Peyer's patch (tissue), 4 donors: ENCODE results near the gene EPB41L5.

Source experiments
- POLR2A ChIP-seq, 2 donors: fragments of 450-650 bp; IDR thresholded peaks; one replicate each; pipeline ENCODE4 v1.5.1; 2017; ENCODE audit warnings: antibody characterized with exemption in 2 of 2, mild to moderate bottlenecking in 2 of 2, moderate library complexity in 2 of 2
- TF ChIP-seq, protein P1 (sequence below), 6 experiments: fragments of 450-650 bp in 4 of 6; fragments of 200-600 bp in 2 of 6; sonication (generic) in 1 of 6; IDR thresholded peaks; one replicate each; pipeline ENCODE4 v1.5.1; 2017 to 2019; ENCODE audit warnings: antibody characterized with exemption in 6 of 6, mild to moderate bottlenecking in 3 of 6, moderate library complexity in 1 of 6

DNA sequence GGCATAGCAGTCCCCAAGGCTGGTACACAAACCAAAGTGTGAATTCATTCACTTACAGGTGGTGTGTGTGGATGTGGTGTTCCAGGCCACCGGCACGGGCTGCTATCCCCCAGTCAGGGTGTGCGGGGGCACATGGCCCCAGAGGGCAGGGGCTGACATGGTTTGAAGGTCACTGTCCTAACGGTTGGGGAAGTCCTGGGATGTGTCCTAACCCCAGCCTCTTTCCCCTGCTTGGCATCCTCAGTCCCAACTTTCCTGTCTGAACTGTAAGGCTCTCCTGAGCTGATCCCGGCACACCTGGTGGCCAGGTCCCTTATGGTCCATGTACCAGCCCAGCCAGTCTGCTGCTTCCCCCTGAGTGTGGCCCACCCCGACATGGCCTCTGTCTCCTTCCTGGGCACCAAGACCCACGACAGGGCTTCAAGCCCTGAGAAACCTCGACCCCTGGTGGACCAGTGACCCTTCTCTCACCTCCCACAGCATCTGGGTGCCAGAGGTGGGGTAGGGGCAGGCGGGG is 212.7 kb downstream of the EPB41L5 start:
- TF ChIP-seq, protein P1, sequence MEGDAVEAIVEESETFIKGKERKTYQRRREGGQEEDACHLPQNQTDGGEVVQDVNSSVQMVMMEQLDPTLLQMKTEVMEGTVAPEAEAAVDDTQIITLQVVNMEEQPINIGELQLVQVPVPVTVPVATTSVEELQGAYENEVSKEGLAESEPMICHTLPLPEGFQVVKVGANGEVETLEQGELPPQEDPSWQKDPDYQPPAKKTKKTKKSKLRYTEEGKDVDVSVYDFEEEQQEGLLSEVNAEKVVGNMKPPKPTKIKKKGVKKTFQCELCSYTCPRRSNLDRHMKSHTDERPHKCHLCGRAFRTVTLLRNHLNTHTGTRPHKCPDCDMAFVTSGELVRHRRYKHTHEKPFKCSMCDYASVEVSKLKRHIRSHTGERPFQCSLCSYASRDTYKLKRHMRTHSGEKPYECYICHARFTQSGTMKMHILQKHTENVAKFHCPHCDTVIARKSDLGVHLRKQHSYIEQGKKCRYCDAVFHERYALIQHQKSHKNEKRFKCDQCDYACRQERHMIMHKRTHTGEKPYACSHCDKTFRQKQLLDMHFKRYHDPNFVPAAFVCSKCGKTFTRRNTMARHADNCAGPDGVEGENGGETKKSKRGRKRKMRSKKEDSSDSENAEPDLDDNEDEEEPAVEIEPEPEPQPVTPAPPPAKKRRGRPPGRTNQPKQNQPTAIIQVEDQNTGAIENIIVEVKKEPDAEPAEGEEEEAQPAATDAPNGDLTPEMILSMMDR (IDR thresholded peaks at IDR 0.05), result no peak
- no peak for TF ChIP-seq POLR2A (IDR thresholded peaks at IDR 0.05)
